H1 (cell line): ENCODE measurements around the gene ACKR2. TPM values are rescaled to one million over a fixed set of nuclear protein-coding genes. Genes with fewer than 3 reads are reported as not detected.

ENCODE experiments used
- CHD7 ChIP-seq: fragments of 300-600 bp; sonication (generic); IDR thresholded peaks from 2 replicates; pipeline ENCODE4 v1.7.1; 2012; ENCODE audit warnings: low read length, moderate library complexity, mild to moderate bottlenecking, inconsistent platforms; ENCODE audit not compliant: insufficient replicate concordance
- EP300 ChIP-seq, 2 experiments: IDR thresholded peaks; 1 replicate in 1 of 2; 2 replicates in 1 of 2; pipeline ENCODE4 v1.6.1; 2011 to 2012; ENCODE audit warnings: low read depth in 2 of 2, low read length in 2 of 2, mild to moderate bottlenecking in 2 of 2, borderline replicate concordance in 1 of 2, inconsistent platforms in 1 of 2, moderate library complexity in 1 of 2
- RAD21 ChIP-seq, 2 experiments: IDR thresholded peaks in 1 of 2; conservative IDR thresholded peaks in 1 of 2; 2 replicates each; pipeline ENCODE4 v1.6.1; 2011; ENCODE audit warnings: low read depth in 2 of 2, low read length in 2 of 2, improper control_type of control experiment in 1 of 2, inconsistent platforms in 1 of 2, mild to moderate bottlenecking in 1 of 2, moderate library complexity in 1 of 2
- RFX5 ChIP-seq: IDR thresholded peaks from 2 replicates; pipeline ENCODE4 v1.6.1; 2011; ENCODE audit warnings: low read depth, low read length, improper control_type of control experiment, borderline replicate concordance
- SIN3A ChIP-seq, 2 experiments: IDR thresholded peaks in 1 of 2; conservative IDR thresholded peaks in 1 of 2; 2 replicates each; pipeline ENCODE4 v1.6.1; 2011 to 2012; ENCODE audit warnings: low read length in 2 of 2, improper control_type of control experiment in 1 of 2, low read depth in 1 of 2, mild to moderate bottlenecking in 1 of 2
- SRF ChIP-seq: IDR thresholded peaks from 2 replicates; pipeline ENCODE4 v1.6.1; 2011; ENCODE audit warnings: mild to moderate bottlenecking, low read depth, low read length, moderate library complexity
- TAF1 ChIP-seq: IDR thresholded peaks from 2 replicates; pipeline ENCODE4 v1.6.1; 2011; ENCODE audit warnings: mild to moderate bottlenecking, low read depth, low read length
- TCF12 ChIP-seq: IDR thresholded peaks from 2 replicates; pipeline ENCODE4 v1.6.1; 2011; ENCODE audit warnings: low read depth, mild to moderate bottlenecking, low read length
- polyA plus RNA-seq, 7 experiments: library from polyadenylated mRNA; depleted of rRNA in 3 of 7; stranded (reverse) in 5 of 7; unstranded in 2 of 7; fragments of >200 nt in 5 of 7; fragments of 200-250 nt in 2 of 7; gene quantifications; 1 replicate in 5 of 7; 2 replicates in 1 of 7; 4 replicates in 1 of 7; pipeline versions ENCODE4 v1.2.1 to v1.2.3, GENCODE V29; 2011 to 2013; ENCODE audit warnings: missing spikeins in 2 of 7, mixed read lengths in 2 of 7
- total RNA-seq: library from RNA; stranded (reverse); fragmentation: NEBNext Ultra II Directional; extraction: Animal tissue kit (Norgen Biotek cat#: 25700); gene quantifications from 2 replicates; pipeline ENCODE4 v1.2.1, GENCODE V29; 2021
- TF ChIP-seq, protein P1 (sequence below): IDR thresholded peaks from 2 replicates; pipeline ENCODE4 v1.6.1; 2011; ENCODE audit warnings: low read depth, mild to moderate bottlenecking, low read length; ENCODE audit not compliant: insufficient read depth

The ACKR2 gene
- total and polyA plus RNA-seq, 2 of the 8 experiments (the other 6 are each of a cell fraction or from before 2014, with no cell fraction given), result 0.09 to 0.12 TPM

- TF ChIP-seq CHD7, result no peak
- TF ChIP-seq, protein P1, sequence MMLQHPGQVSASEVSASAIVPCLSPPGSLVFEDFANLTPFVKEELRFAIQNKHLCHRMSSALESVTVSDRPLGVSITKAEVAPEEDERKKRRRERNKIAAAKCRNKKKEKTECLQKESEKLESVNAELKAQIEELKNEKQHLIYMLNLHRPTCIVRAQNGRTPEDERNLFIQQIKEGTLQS, result no peak
- TF ChIP-seq SRF, result no peak
- TF ChIP-seq SIN3A (conservative IDR thresholded peaks at IDR 0.05 in 1 of 2, IDR thresholded peaks at IDR 0.05 in 1 of 2; ENCODE audit: low read depth in 1 of 2, low read length in 2 of 2), result no peak
- TF ChIP-seq RAD21 (IDR thresholded peaks at IDR 0.05 in 1 of 2, conservative IDR thresholded peaks at IDR 0.05 in 1 of 2; ENCODE audit: low read depth in 2 of 2, low read length in 2 of 2), result no peak
- no peak for TF ChIP-seq TAF1
- no peak for TF ChIP-seq TCF12
- no peak for TF ChIP-seq EP300 (IDR thresholded peaks at IDR 0.05; ENCODE audit: borderline replicate concordance in 1 of 2, low read depth in 2 of 2, low read length in 2 of 2)
- TF ChIP-seq RFX5, result no peak
Measured at GRCh38 chr3:42790714-42791229, 18.5 kb upstream of the ACKR2 start (continued).
